ENCODE data around the gene LSS. TPM values are rescaled to one million over a fixed set of nuclear protein-coding genes. Genes with fewer than 3 reads are reported as not detected.

LSS gene
- total and polyA plus RNA-seq, 2 of the 4 experiments (the other 2 are of a cell fraction) = 43.4 to 58.1 TPM

DNA sequence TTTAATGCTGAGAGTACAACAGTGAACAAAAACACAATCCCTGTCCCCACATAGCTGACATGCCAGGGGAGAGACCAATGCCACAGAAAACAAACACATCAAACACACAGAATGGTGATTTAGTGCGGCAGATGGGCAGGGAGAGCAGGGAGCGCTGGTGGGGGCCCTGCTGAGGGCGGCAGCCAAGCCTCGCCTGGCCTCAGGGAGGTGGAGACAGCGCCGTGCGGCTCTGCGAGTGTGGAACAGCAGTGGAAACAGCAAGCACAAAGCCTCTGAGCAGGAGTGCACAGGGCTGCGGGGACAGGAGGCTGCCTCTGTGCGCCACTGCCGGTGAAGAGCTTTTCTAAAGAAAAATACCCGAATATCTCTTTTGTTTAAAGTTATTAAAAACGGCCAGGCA lies 39.8 kb upstream of the LSS start:
- Histone ChIP-seq H2BK15ac (ENCODE audit: low read depth, low read length) (no peak overlapping the region), H3K9me1 (ENCODE audit: insufficient read depth, low read length) (0 out of 2 replicates have a peak, but pooled peaks cover 3% of the 10 kb centered on the region), H4K20me1 (ENCODE audit: insufficient read depth, low read length) (peaks cover 18% of the 10 kb centered on the region), H3K4me2 (ENCODE audit: low read depth, low read length) (no peak overlapping the region), H3K14ac (replicated peaks; ENCODE audit: low read depth, low read length) (no peak overlapping the region), H3K9ac (ENCODE audit: low read depth, low read length) (no peak overlapping the region), H2BK20ac (ENCODE audit: low read depth, low read length) (no peak overlapping the region), H3K4me1 (ENCODE audit: control insufficient read depth, insufficient read depth, low read length) (no peaks in the 10 kb centered on the region), H3K27ac (ENCODE audit: insufficient read depth, low read length) (no peak overlapping the region), H2BK120ac (ENCODE audit: low read depth, low read length) (no peak overlapping the region), H2BK5ac (ENCODE audit: low read depth, low read length, poor library complexity, severe bottlenecking) (no peak overlapping the region), H3K56ac (ENCODE audit: extremely low read depth, insufficient read depth, low read length) (no peak overlapping the region), H3K23ac (ENCODE audit: low read depth, low read length) (no peak overlapping the region), H2AK9ac (replicated peaks; ENCODE audit: low read depth, low read length, poor library complexity) (peak overlapping the region; percentile 3), H3K79me1 (ENCODE audit: low read depth in 1 of 2, low read length in 2 of 2) (peaks cover 7 to 39% of the 10 kb centered on the region in 2 experiments; a peak in 3 of 4 replicates), H3K36me3 (ENCODE audit: control insufficient read depth, insufficient read depth, low read length) (peaks cover 81% of the 10 kb centered on the region), H2AFZ (replicated peaks; ENCODE audit: low read length, poor library complexity) (no peak overlapping the region), H3K9me3 (ENCODE audit: control insufficient read depth, insufficient read depth, low read length) (no peaks in the 10 kb centered on the region), H3K4me3 (ENCODE audit: insufficient read depth, low read depth, low read length) (no peak overlapping the region), H3K27me3 (ENCODE audit: control insufficient read depth, insufficient read depth, low read length) (no peaks in the 10 kb centered on the region), H4K91ac (ENCODE audit: insufficient read depth, low read depth, low read length) (no peak overlapping the region), H2AK5ac (ENCODE audit: low read depth, low read length) (no peak overlapping the region), H4K5ac (ENCODE audit: low read depth, low read length) (no peak overlapping the region), H3K18ac (ENCODE audit: low read depth, low read length) (no peak overlapping the region), H4K8ac (ENCODE audit: low read depth in 2 of 2, low read length in 2 of 2) (no peak overlapping the region), H3K4ac (ENCODE audit: low read depth, low read length) (no peak overlapping the region)
- in situ Hi-C loops (cut with MboI; ENCODE audit: low sequenced_read_pairs) (no loop called here), intact Hi-C loops (cut with micrococcal nuclease) (no loop called here), dilution Hi-C loops (cut with HindIII; ENCODE audit: low sequenced_read_pairs, unreplicated experiment) (no loop called here)
- ATAC-seq (ENCODE audit: low read depth) (no peak), DNase-seq (no peak)
- 89% methylated on average over 6 of the region's 13 CpGs; no CpG with 5 or more reads in 1 of the 2 experiments for WGBS, 2 experiments (ENCODE audit: extremely low coverage in 2 of 2, insufficient read length in 1 of 2)
- no TSS peak for BruUV-seq (replicated peaks)
- ChIA-PET POLR2A (ENCODE audit: unreplicated experiment) (interaction anchor here (0.5 kb wide), 1 partner anchor 295 kb away, joined by 6 read pairs; no protein-coding TSS in a partner anchor), CTCF (no interaction called here)
- TF ChIP-seq FOS (IDR thresholded peaks at IDR 0.05; ENCODE audit: low read depth, low read length) = no peak
- no peak for TF ChIP-seq POLR2A (IDR thresholded peaks at IDR 0.05; ENCODE audit: low read depth, low read length)
- TF ChIP-seq, protein P1, sequence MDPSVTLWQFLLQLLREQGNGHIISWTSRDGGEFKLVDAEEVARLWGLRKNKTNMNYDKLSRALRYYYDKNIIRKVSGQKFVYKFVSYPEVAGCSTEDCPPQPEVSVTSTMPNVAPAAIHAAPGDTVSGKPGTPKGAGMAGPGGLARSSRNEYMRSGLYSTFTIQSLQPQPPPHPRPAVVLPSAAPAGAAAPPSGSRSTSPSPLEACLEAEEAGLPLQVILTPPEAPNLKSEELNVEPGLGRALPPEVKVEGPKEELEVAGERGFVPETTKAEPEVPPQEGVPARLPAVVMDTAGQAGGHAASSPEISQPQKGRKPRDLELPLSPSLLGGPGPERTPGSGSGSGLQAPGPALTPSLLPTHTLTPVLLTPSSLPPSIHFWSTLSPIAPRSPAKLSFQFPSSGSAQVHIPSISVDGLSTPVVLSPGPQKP (IDR thresholded peaks at IDR 0.05; ENCODE audit: borderline replicate concordance, low read depth, low read length) = no peak
- no peak for TF ChIP-seq RCOR1 (IDR thresholded peaks at IDR 0.05; ENCODE audit: insufficient replicate concordance, low read length)
- TF ChIP-seq, protein P2, sequence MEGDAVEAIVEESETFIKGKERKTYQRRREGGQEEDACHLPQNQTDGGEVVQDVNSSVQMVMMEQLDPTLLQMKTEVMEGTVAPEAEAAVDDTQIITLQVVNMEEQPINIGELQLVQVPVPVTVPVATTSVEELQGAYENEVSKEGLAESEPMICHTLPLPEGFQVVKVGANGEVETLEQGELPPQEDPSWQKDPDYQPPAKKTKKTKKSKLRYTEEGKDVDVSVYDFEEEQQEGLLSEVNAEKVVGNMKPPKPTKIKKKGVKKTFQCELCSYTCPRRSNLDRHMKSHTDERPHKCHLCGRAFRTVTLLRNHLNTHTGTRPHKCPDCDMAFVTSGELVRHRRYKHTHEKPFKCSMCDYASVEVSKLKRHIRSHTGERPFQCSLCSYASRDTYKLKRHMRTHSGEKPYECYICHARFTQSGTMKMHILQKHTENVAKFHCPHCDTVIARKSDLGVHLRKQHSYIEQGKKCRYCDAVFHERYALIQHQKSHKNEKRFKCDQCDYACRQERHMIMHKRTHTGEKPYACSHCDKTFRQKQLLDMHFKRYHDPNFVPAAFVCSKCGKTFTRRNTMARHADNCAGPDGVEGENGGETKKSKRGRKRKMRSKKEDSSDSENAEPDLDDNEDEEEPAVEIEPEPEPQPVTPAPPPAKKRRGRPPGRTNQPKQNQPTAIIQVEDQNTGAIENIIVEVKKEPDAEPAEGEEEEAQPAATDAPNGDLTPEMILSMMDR (conservative IDR thresholded peaks at IDR 0.05; ENCODE audit: low read depth, low read length) = no peak
- TF ChIP-seq, protein P3, sequence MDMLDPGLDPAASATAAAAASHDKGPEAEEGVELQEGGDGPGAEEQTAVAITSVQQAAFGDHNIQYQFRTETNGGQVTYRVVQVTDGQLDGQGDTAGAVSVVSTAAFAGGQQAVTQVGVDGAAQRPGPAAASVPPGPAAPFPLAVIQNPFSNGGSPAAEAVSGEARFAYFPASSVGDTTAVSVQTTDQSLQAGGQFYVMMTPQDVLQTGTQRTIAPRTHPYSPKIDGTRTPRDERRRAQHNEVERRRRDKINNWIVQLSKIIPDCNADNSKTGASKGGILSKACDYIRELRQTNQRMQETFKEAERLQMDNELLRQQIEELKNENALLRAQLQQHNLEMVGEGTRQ (IDR thresholded peaks at IDR 0.05; ENCODE audit: low read depth, low read length) = no peak
- no peak for TF ChIP-seq MXI1 (IDR thresholded peaks at IDR 0.05; ENCODE audit: borderline replicate concordance, low read depth, low read length)
- no peak for TF ChIP-seq BHLHE40 (IDR thresholded peaks at IDR 0.05; ENCODE audit: low read depth, low read length)
- no peak for TF ChIP-seq SMC3 (IDR thresholded peaks at IDR 0.05; ENCODE audit: low read depth, low read length)
- no peak for TF ChIP-seq RAD21 (IDR thresholded peaks at IDR 0.05; ENCODE audit: low read length)
